MM.1S (cell line): Measurements from ENCODE around the gene YOD1.

Source experiments
- DNase-seq: peaks from one replicate; pipeline ENCODE4 v3.0.0-alpha.2; 2015
- H2AFZ ChIP-seq: fragments of 300-600 bp; sonication (generic); 2 replicates; pipeline ENCODE4 v1.6.0; 2016; ENCODE audit warnings: antibody characterized with exemption, low read length
- H3F3A ChIP-seq: fragments of 300-600 bp; sonication (generic); 2 replicates; pipeline ENCODE4 v1.6.1; 2016; ENCODE audit warnings: mild to moderate bottlenecking, antibody characterized with exemption, low read length, moderate library complexity, mixed read lengths; ENCODE audit not compliant: insufficient read depth
- H3K27ac ChIP-seq: fragments of 300-600 bp; sonication (generic); 2 replicates; pipeline ENCODE4 v1.5.1; 2016; ENCODE audit warnings: mild to moderate bottlenecking, low read length
- H3K27me3 ChIP-seq: fragments of 300-600 bp; sonication (generic); replicated peaks from 2 replicates; pipeline ENCODE4 v1.6.0; 2016; ENCODE audit warnings: low read length; ENCODE audit not compliant: insufficient read depth
- H3K36me3 ChIP-seq: fragments of 300-600 bp; sonication (generic); replicated peaks from 2 replicates; pipeline ENCODE4 v1.6.1; 2016; ENCODE audit warnings: mild to moderate bottlenecking, low read length, mixed read lengths; ENCODE audit not compliant: insufficient read depth
- H3K4me1 ChIP-seq: fragments of 300-600 bp; sonication (generic); 2 replicates; pipeline ENCODE4 v1.6.1; 2016; ENCODE audit warnings: low read length, mixed read lengths
- H3K4me2 ChIP-seq: fragments of 300-600 bp; sonication (generic); 2 replicates; pipeline ENCODE4 v1.6.0; 2016; ENCODE audit warnings: low read depth, low read length
- H3K4me3 ChIP-seq: fragments of 300-600 bp; sonication (generic); 2 replicates; pipeline ENCODE4 v1.5.1; 2016; ENCODE audit warnings: low read length, mixed read lengths
- H3K79me2 ChIP-seq: fragments of 300-600 bp; sonication (generic); 2 replicates; pipeline ENCODE4 v1.6.1; 2016; ENCODE audit warnings: mixed run types, low read length, mixed read lengths
- H3K9ac ChIP-seq: fragments of 300-600 bp; sonication (generic); 2 replicates; pipeline ENCODE4 v1.6.1; 2016; ENCODE audit warnings: low read length, mixed read lengths
- H3K9me2 ChIP-seq: fragments of 300-600 bp; sonication (generic); replicated peaks from 2 replicates; pipeline ENCODE4 v1.6.1; 2016; ENCODE audit warnings: mild to moderate bottlenecking, low read length, mixed read lengths; ENCODE audit not compliant: insufficient read depth
- H3K9me3 ChIP-seq: fragments of 300-600 bp; sonication (generic); replicated peaks from 2 replicates; pipeline ENCODE4 v1.6.1; 2016; ENCODE audit warnings: mild to moderate bottlenecking, low read length, mixed read lengths; ENCODE audit not compliant: insufficient read depth
- H4K20me1 ChIP-seq: fragments of 300-600 bp; sonication (generic); 2 replicates; pipeline ENCODE4 v1.6.1; 2016; ENCODE audit warnings: mild to moderate bottlenecking, low read length, moderate library complexity, mixed read lengths; ENCODE audit not compliant: insufficient read depth
- CTCF ChIP-seq: fragments of 300-600 bp; sonication (generic); IDR thresholded peaks from 2 replicates; pipeline ENCODE4 v1.5.1; 2016; ENCODE audit warnings: antibody characterized with exemption, low read length, mixed read lengths
- EZH2 ChIP-seq: fragments of 300-600 bp; sonication (generic); optimal IDR thresholded peaks from 2 replicates; pipeline ENCODE3; 2017; ENCODE audit warnings: low read depth, mild to moderate bottlenecking, antibody characterized with exemption, low read length, mixed read lengths
- EZH2phosphoT487 ChIP-seq: fragments of 300-600 bp; sonication (generic); IDR thresholded peaks from 2 replicates; pipeline ENCODE4 v1.6.1; 2018; ENCODE audit warnings: antibody characterized with exemption, low read length

YOD1 gene

GRCh38 chr1:207035877-207036551 is 15.0 kb downstream of the YOD1 start:
- H3K9me2 ChIP-seq = no peaks in the 10 kb centered on the region
- no peak overlapping the region for H2AFZ ChIP-seq
- peaks cover 2% of the 10 kb centered on the region; the same call in 1 of the 2 replicates for H3K4me1 ChIP-seq
- H3K27ac ChIP-seq = no peak overlapping the region
- H3F3A ChIP-seq = 0 out of 2 replicates have a peak, but pooled peaks cover under 1% of the 10 kb centered on the region
- H3K79me2 ChIP-seq = no peaks in the 10 kb centered on the region
- peaks cover 4% of the 10 kb centered on the region; the same call in 1 of the 2 replicates for H4K20me1 ChIP-seq
- DNase-seq = no peak
- peaks cover 33% of the 10 kb centered on the region for H3K27me3 ChIP-seq
- H3K36me3 ChIP-seq = no peaks in the 10 kb centered on the region
- TF ChIP-seq CTCF (no peak), EZH2phosphoT487 (no peak), EZH2 (no peak)
- no peak overlapping the region for H3K4me3 ChIP-seq
- no peak overlapping the region for H3K4me2 ChIP-seq
- H3K9me3 ChIP-seq = no peaks in the 10 kb centered on the region
- H3K9ac ChIP-seq = no peak overlapping the region

- Histone ChIP-seq H4K20me1 (peaks cover 4% of the 10 kb centered on the region; the same call in 1 of the 2 replicates), H3K27ac (no peak overlapping the region), H3K9ac (no peak overlapping the region), H3K36me3 (no peaks in the 10 kb centered on the region), H3K4me2 (no peak overlapping the region), H2AFZ (no peak overlapping the region), H3K27me3 (peaks cover 38% of the 10 kb centered on the region), H3K4me3 (no peak overlapping the region), H3K9me2 (no peaks in the 10 kb centered on the region), H3F3A (peaks cover 11% of the 10 kb centered on the region; the same call in 1 of the 2 replicates), H3K4me1 (peaks cover 6% of the 10 kb centered on the region; the same call in 1 of the 2 replicates), H3K9me3 (no peaks in the 10 kb centered on the region), H3K79me2 (no peaks in the 10 kb centered on the region)
- TF ChIP-seq EZH2 (no peak), CTCF (no peak), EZH2phosphoT487 (no peak)
- DNase-seq = no peak
Measured at GRCh38 chr1:207034998-207035397, 16.0 kb downstream of the YOD1 start.

DNA sequence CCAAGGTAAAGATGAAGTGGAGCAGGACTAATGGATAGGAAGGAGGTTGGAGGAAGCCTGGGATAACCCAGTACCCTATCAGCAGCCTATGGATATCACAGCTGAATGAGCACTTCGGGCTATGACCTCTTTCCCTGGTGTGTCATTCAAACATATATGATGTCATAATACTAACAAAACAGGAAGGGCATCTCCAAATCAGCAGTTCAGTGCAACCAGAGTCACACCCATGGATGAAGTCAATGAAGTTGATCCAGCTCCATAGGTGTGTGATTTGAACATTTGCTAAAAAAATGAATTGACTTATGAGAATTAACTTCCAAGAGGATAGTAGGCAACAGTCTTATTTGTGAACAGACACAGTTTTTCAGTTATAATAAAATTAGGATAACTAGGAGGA is 16.8 kb downstream of the YOD1 start:
- H3K4me1 ChIP-seq = peaks cover 6% of the 10 kb centered on the region; the same call in 1 of the 2 replicates
- H3K27me3 ChIP-seq = peaks cover 46% of the 10 kb centered on the region
- no peak for DNase-seq
- no peak overlapping the region for H3K9ac ChIP-seq
- H3K4me2 ChIP-seq = no peak overlapping the region
- H3K9me3 ChIP-seq = no peaks in the 10 kb centered on the region
- no peak overlapping the region for H2AFZ ChIP-seq
- TF ChIP-seq EZH2 (no peak), CTCF (no peak)
- H3K9me2 ChIP-seq = no peaks in the 10 kb centered on the region
- no peaks in the 10 kb centered on the region for H3K79me2 ChIP-seq
- H3K4me3 ChIP-seq = no peak overlapping the region
- H3K36me3 ChIP-seq = no peaks in the 10 kb centered on the region
- peaks cover 4% of the 10 kb centered on the region; the same call in 1 of the 2 replicates for H4K20me1 ChIP-seq
- H3K27ac ChIP-seq = no peak overlapping the region
- peaks cover 11% of the 10 kb centered on the region; the same call in 1 of the 2 replicates for H3F3A ChIP-seq
